Activated T-helper 9 cell treated with anti-CD3 and anti-CD28 coated beads, Interleukin-2, amount 50 U/mL, for 16 hours (primary cell): Measurements from ENCODE around the gene USP17L15.
A peak's percentile ranks its signal among the peaks of the same experiment; 100 is the strongest.
"Not testable (repeated sequence)": the region's sequence is repeated elsewhere in the genome, so short reads cannot be mapped to it uniquely, and the experiment has no call there.

Experiments used
- DNase-seq: peaks from one replicate; pipeline ENCODE4 v3.0.0-alpha.2; 2020; ENCODE audit warnings: low read depth

The USP17L15 gene

GRCh38 chr4:9234085-9234484 lies at the start of gene USP17L15:
TSS of gene USP17L15 (plus strand) at chr4:9234385. CDS start at chr4:9234385, 0 bp downstream.
- not testable (repeated sequence) for DNase-seq

GRCh38 chr4:9210357-9210756 lies 23.8 kb upstream of the USP17L15 start, which contains the start of gene USP17L10:
TSS of gene USP17L10 (plus strand) at chr4:9210657. CDS start at chr4:9210657, 0 bp downstream.
- DNase-seq = not testable (repeated sequence)

- not testable (repeated sequence) for DNase-seq
These were observed 19.5 kb upstream of the USP17L15 start for GRCh38 chr4:9214701-9215100.

GRCh38 chr4:9215105-9215504 lies 19.1 kb upstream of the USP17L15 start, which contains the start of gene USP17L11:
TSS of gene USP17L11 (plus strand) at chr4:9215405. CDS start at chr4:9215405, 0 bp downstream.
- not testable (repeated sequence) for DNase-seq

- not testable (repeated sequence) for DNase-seq
These were observed 14.3 kb upstream of the USP17L15 start, which contains the start of gene USP17L12 for GRCh38 chr4:9219852-9220251. TSS of gene USP17L12 (plus strand) at chr4:9220152. CDS start at chr4:9220152, 0 bp downstream.

GRCh38 chr4:9224596-9224995 lies 9.6 kb upstream of the USP17L15 start, which contains the start of gene USP17L13:
TSS of gene USP17L13 (plus strand) at chr4:9224896. CDS start at chr4:9224896, 0 bp downstream.
- not testable (repeated sequence) for DNase-seq

- not testable (repeated sequence) for DNase-seq
These were observed 3.9 kb upstream of the USP17L15 start for GRCh38 chr4:9230249-9230648.

GRCh38 chr4:9238461-9238860 lies 4.3 kb downstream of the USP17L15 start:
- DNase-seq = not testable (repeated sequence)

- not testable (repeated sequence) for DNase-seq
These were observed 9.4 kb downstream of the USP17L15 start, which contains the start of gene USP17L17 for GRCh38 chr4:9243579-9243978. TSS of gene USP17L17 (plus strand) at chr4:9243879. CDS start at chr4:9243879, 0 bp downstream.

- DNase-seq = peak; percentile 1
These were observed 13.9 kb downstream of the USP17L15 start, which contains the start of gene USP17L18 for GRCh38 chr4:9247953-9248680. TSS of gene USP17L18 (plus strand) at chr4:9248630. CDS start at chr4:9248630, 0 bp downstream.

GRCh38 chr4:9253078-9253477 lies 18.9 kb downstream of the USP17L15 start, which contains the start of gene USP17L19:
TSS of gene USP17L19 (plus strand) at chr4:9253378. CDS start at chr4:9253378, 0 bp downstream.
- DNase-seq = not testable (repeated sequence)

GRCh38 chr4:9257824-9258223 lies 23.6 kb downstream of the USP17L15 start, which contains the start of gene USP17L20:
TSS of gene USP17L20 (plus strand) at chr4:9258124. CDS start at chr4:9258124, 0 bp downstream.
- DNase-seq = not testable (repeated sequence)

- DNase-seq = not testable (repeated sequence)
These were observed 28.4 kb downstream of the USP17L15 start, which contains the start of gene USP17L21 for GRCh38 chr4:9262572-9262971. TSS of gene USP17L21 (plus strand) at chr4:9262872. CDS start at chr4:9262872, 0 bp downstream.

- DNase-seq = not testable (repeated sequence)
These were observed 33.1 kb downstream of the USP17L15 start, which contains the start of gene USP17L22 for GRCh38 chr4:9267319-9267718. TSS of gene USP17L22 (plus strand) at chr4:9267619. CDS start at chr4:9267619, 0 bp downstream.

- DNase-seq = peak; percentile 1
These were observed 37.5 kb downstream of the USP17L15 start for GRCh38 chr4:9271719-9272118.
